OCI-LY7 (cell line): ENCODE results near the gene ARHGAP40. TPM values are rescaled to one million over a fixed set of nuclear protein-coding genes. Genes with fewer than 3 reads are reported as not detected.

Source experiments
- BruUV-seq: library from RNA; stranded (reverse); fragments of 400-500 nt; replicated peaks from 2 replicates; lab custom pipeline; 2021; lab: Mats Ljungman, UMichigan
- CTCF ChIA-PET: fragments of 300-600 bp; sonication (Branson Sonifier 250); formaldehyde crosslinking; loops from one replicate; lab custom pipeline; 2022; ENCODE audit warnings: antibody characterized with exemption; ENCODE audit not compliant: unreplicated experiment; lab: Charles Lee
- POLR2A ChIA-PET: fragments of 300-600 bp; sonication (Branson Sonifier 250); formaldehyde crosslinking; loops from one replicate; lab custom pipeline; 2022; ENCODE audit warnings: antibody characterized with exemption; lab: Charles Lee
- DNase-seq: peaks from one replicate; pipeline ENCODE4 v3.0.0-alpha.2; 2015; ENCODE audit warnings: low spot score
- H2AFZ ChIP-seq: fragments of 200-600 bp; sonication (generic), shearing (Covaris generic); 2 replicates; pipeline ENCODE4 v1.6.1; 2014; ENCODE audit warnings: mild to moderate bottlenecking, antibody characterized with exemption, low read length, moderate library complexity
- H3K27ac ChIP-seq: fragments of 200-600 bp; sonication (generic); 2 replicates; pipeline ENCODE4 v1.5.1; 2014; ENCODE audit warnings: mixed run types, low read depth, mild to moderate bottlenecking, moderate library complexity, low read length, inconsistent platforms; ENCODE audit not compliant: poor library complexity, severe bottlenecking
- H3K36me3 ChIP-seq: fragments of 200-600 bp; sonication (generic); 2 replicates; pipeline ENCODE4 v1.6.1; 2014; ENCODE audit warnings: mild to moderate bottlenecking, antibody characterized with exemption, low read length, moderate library complexity, mixed read lengths; ENCODE audit not compliant: insufficient read depth
- H3K4me1 ChIP-seq: fragments of 200-600 bp; sonication (generic); 2 replicates; pipeline ENCODE4 v1.5.1; 2014; ENCODE audit warnings: mild to moderate bottlenecking, low read length; ENCODE audit not compliant: insufficient read depth, poor library complexity, severe bottlenecking
- H3K4me2 ChIP-seq: fragments of 200-600 bp; sonication (generic); 2 replicates; pipeline ENCODE4 v1.6.1; 2014; ENCODE audit warnings: mild to moderate bottlenecking, low read length
- H3K4me3 ChIP-seq: fragments of 200-600 bp; sonication (generic); 2 replicates; pipeline ENCODE4 v1.5.1; 2014; ENCODE audit warnings: mild to moderate bottlenecking, low read depth, low read length; ENCODE audit not compliant: poor library complexity, severe bottlenecking
- H3K79me2 ChIP-seq: fragments of 200-600 bp; sonication (generic); 2 replicates; pipeline ENCODE4 v1.6.1; 2016; ENCODE audit warnings: low read depth, mild to moderate bottlenecking, low read length, moderate library complexity, mixed read lengths; ENCODE audit not compliant: insufficient read depth
- H3K9me2 ChIP-seq: fragments of 200-600 bp; sonication (generic); 2 replicates; pipeline ENCODE4 v1.6.1; 2016; ENCODE audit warnings: mild to moderate bottlenecking, low read length, mixed read lengths; ENCODE audit not compliant: insufficient read depth
- H3K9me3 ChIP-seq: fragments of 200-600 bp; sonication (generic); 2 replicates; pipeline ENCODE4 v1.6.1; 2014; ENCODE audit warnings: mild to moderate bottlenecking, mixed run types, low read length, mixed read lengths
- H4K20me1 ChIP-seq: fragments of 200-600 bp; sonication (generic); 2 replicates; pipeline ENCODE4 v1.6.1; 2014; ENCODE audit warnings: mild to moderate bottlenecking, antibody characterized with exemption, low read length, moderate library complexity, mixed read lengths; ENCODE audit not compliant: insufficient read depth
- EZH2phosphoT487 ChIP-seq: fragments of 200-600 bp; sonication (generic); IDR thresholded peaks from 2 replicates; pipeline ENCODE4 v1.6.1; 2018; ENCODE audit warnings: low read depth, borderline replicate concordance, mild to moderate bottlenecking, mixed run types, antibody characterized with exemption, low read length, moderate library complexity, mixed read lengths
- intact Hi-C: fragments of 100-400 bp; cut with micrococcal nuclease; formaldehyde crosslinking; loops from one replicate; pipeline ENCODE4 v1.10.0; 2022; ENCODE audit not compliant: unreplicated experiment
- total RNA-seq, 2 experiments: library from RNA; depleted of rRNA in 1 of 2; stranded (reverse); fragments of >200 nt in 1 of 2; shearing (Covaris generic) in 1 of 2; gene quantifications; 2 replicates each; pipeline ENCODE4 v1.2.3, GENCODE V29; 2014 to 2022
- TF ChIP-seq, protein P1 (sequence below): fragments of 200-600 bp; sonication (generic); conservative IDR thresholded peaks from 2 replicates; pipeline ENCODE4 v1.5.1; 2014; ENCODE audit warnings: mild to moderate bottlenecking, antibody characterized with exemption, low read length, moderate library complexity, mixed read lengths

ARHGAP40 gene
- total RNA-seq, 2 experiments from 2014 or later = not detected

- no TSS peak for BruUV-seq
- Histone ChIP-seq H4K20me1 (no peaks in the 10 kb centered on the region), H3K4me2 (no peak overlapping the region), H2AFZ (no peak overlapping the region), H3K79me2 (no peaks in the 10 kb centered on the region), H3K4me1 (no peaks in the 10 kb centered on the region), H3K4me3 (no peak overlapping the region), H3K9me3 (no peaks in the 10 kb centered on the region), H3K36me3 (no peaks in the 10 kb centered on the region), H3K9me2 (no peaks in the 10 kb centered on the region), H3K27ac (no peak overlapping the region)
- ChIA-PET CTCF (no interaction called here), POLR2A (no interaction called here)
- DNase-seq = no peak
- intact Hi-C loops = no loop called here
- no peak for TF ChIP-seq EZH2phosphoT487
- TF ChIP-seq, protein P1, sequence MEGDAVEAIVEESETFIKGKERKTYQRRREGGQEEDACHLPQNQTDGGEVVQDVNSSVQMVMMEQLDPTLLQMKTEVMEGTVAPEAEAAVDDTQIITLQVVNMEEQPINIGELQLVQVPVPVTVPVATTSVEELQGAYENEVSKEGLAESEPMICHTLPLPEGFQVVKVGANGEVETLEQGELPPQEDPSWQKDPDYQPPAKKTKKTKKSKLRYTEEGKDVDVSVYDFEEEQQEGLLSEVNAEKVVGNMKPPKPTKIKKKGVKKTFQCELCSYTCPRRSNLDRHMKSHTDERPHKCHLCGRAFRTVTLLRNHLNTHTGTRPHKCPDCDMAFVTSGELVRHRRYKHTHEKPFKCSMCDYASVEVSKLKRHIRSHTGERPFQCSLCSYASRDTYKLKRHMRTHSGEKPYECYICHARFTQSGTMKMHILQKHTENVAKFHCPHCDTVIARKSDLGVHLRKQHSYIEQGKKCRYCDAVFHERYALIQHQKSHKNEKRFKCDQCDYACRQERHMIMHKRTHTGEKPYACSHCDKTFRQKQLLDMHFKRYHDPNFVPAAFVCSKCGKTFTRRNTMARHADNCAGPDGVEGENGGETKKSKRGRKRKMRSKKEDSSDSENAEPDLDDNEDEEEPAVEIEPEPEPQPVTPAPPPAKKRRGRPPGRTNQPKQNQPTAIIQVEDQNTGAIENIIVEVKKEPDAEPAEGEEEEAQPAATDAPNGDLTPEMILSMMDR = no peak
Measured at GRCh38 chr20:38624084-38624483, 22.5 kb downstream of the ARHGAP40 start.

GRCh38 chr20:38625896-38626295 lies 24.3 kb downstream of the ARHGAP40 start:
- Histone ChIP-seq H3K27ac (no peak overlapping the region), H3K4me2 (no peak overlapping the region), H4K20me1 (no peaks in the 10 kb centered on the region), H3K4me1 (no peaks in the 10 kb centered on the region), H2AFZ (no peak overlapping the region), H3K9me2 (no peaks in the 10 kb centered on the region), H3K4me3 (no peak overlapping the region), H3K79me2 (no peaks in the 10 kb centered on the region), H3K9me3 (no peaks in the 10 kb centered on the region), H3K36me3 (no peaks in the 10 kb centered on the region)
- CTCF ChIA-PET = no interaction called here
- no peak for DNase-seq
- no TSS peak for BruUV-seq
- intact Hi-C loops = no loop called here
- POLR2A ChIA-PET = no interaction called here
- TF ChIP-seq, protein P1 = no peak
- TF ChIP-seq EZH2phosphoT487 = no peak

GRCh38 chr20:38626921-38627659 lies 25.5 kb downstream of the ARHGAP40 start:
- no peaks in the 10 kb centered on the region for H3K9me3 ChIP-seq
- H2AFZ ChIP-seq = no peak overlapping the region
- H3K79me2 ChIP-seq = no peaks in the 10 kb centered on the region
- no TSS peak for BruUV-seq
- H3K4me1 ChIP-seq = no peaks in the 10 kb centered on the region
- TF ChIP-seq EZH2phosphoT487 = no peak
- TF ChIP-seq, protein P1 = no peak
- H4K20me1 ChIP-seq = no peaks in the 10 kb centered on the region
- H3K4me2 ChIP-seq = no peak overlapping the region
- CTCF ChIA-PET = no interaction called here
- DNase-seq = no peak
- H3K4me3 ChIP-seq = no peak overlapping the region
- POLR2A ChIA-PET = no interaction called here
- intact Hi-C loops = no loop called here
- no peaks in the 10 kb centered on the region for H3K9me2 ChIP-seq
- H3K27ac ChIP-seq = no peak overlapping the region
- no peaks in the 10 kb centered on the region for H3K36me3 ChIP-seq
